Endothelial cell of hepatic sinusoid (primary cell): Measurements from ENCODE around the gene DLX4.

Experiments used
- in situ Hi-C: cut with HindIII; loops from 2 replicates; pipeline ENCODE4 v1.10.0; 2017; ENCODE audit warnings: low sequenced_read_pairs

The DLX4 gene

DNA sequence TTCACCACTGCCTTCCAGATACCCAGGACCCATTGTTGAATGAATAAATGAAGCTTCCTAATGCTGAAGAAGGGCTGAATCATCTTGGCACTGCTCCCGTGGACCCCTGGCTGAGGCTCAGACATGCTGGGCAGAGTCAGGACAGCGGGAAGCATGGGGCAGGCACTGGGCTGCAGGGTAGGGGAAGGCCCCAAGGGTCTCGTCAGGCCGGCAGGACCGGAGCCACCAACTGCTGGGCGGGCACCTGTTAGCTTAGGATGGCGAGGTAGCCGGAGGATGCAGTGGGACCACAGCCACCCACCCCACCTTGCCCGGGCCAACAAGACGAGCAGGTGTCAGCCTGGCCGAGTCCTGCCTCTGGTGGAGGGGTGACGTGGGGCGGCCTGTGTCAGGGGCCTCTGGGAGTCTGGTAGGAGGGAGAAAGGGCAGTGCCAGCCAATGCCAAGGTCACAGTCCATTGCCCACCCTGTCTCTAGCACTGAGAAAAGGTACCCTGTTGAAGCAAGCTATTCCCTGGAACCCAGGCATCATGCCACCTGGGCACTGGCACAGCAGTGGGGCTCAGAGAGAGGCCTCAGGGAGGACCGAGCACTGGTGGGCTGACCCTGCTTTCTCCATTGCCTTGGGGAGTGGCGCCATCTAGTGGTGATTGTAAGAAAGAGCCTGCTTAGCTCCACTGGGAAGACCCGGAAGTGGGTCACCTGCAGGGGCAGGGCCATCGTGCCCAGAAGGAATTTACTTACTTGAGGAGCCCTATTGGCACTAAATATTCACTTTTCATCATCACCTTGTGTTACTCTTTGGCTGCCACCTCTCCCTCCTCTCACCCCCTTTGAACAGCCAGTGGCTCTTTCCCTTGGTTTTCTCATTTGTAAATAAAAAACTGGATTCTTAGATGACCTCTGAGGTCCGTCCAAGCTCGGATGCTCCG, 29.0 kb downstream of the DLX4 start:
- in situ Hi-C loops: loop anchor here (5.0 kb wide), 2 partner anchors 41 to 96 kb away; no protein-coding TSS in a partner anchor

DNA sequence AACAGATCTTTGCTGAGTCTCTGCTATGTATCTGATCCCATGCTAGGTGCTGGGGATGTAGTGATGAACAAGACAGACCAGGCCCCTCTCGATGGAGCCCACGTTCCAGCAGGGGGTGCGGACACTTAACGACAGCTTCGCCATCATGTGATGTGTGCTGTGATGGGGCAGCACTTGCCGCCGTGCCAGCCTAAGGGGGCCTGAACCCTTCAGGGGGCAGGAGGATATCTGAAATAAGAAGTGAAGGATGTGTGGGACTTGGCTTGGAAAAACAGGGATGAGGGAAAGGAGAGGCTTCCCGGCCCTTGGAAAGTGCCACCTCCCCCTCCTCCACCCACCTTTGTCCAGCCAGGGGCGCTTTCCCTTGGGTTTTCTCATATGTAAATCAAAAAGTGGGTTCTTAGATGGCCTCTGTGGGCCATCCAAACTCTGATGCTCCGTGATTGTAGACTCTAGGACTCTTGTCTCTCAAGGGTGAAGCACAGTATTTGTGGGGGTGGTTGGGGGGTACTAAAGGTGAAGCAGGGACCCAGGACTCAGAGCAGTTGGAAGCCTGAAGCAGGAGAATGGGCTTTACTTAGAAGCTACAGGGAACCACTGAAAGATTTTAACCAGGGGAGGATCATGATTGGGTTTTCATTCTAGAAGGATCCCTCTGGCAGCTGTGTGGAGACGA, 30.0 kb downstream of the DLX4 start:
- in situ Hi-C loops: loop anchor here (5.0 kb wide), 2 partner anchors 42 to 97 kb away; no protein-coding TSS in a partner anchor

GRCh38 chr17:50003911-50004310, 34.9 kb downstream of the DLX4 start:
- in situ Hi-C loops: no loop called here

- in situ Hi-C loops: no loop called here
These were observed 40.3 kb downstream of the DLX4 start for GRCh38 chr17:50009282-50009681.

DNA sequence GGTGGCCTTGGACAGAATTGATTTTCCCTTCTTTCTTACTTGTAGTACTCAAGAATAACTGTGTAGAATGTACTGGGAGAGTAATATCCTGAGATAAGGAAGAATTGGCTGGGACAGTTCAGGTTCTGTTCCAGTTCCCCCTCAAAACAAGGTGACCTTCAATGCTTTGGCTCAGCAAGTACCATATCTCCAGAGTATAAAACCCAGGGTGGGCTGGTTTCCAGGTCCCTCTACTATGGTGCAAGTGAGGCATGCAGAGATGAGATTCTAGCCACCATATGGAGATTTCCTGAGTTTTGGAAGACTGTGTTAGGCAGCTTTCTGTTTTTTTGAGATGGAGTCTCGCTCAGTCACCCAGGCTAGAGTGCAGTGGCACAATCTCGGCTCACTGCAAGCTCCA, 44.1 kb downstream of the DLX4 start:
- in situ Hi-C loops: loop anchor here (10.0 kb wide), 1 partner anchor 62 kb away; no protein-coding TSS in a partner anchor

GRCh38 chr17:50014471-50015088, 45.6 kb downstream of the DLX4 start:
- in situ Hi-C loops: loop anchor here (10.0 kb wide), 1 partner anchor 60 kb away; no protein-coding TSS in a partner anchor

GRCh38 chr17:50015146-50015545, 46.2 kb downstream of the DLX4 start:
- in situ Hi-C loops: loop anchor here (10.0 kb wide), 1 partner anchor 60 kb away; no protein-coding TSS in a partner anchor

GRCh38 chr17:50018909-50019308, 49.9 kb downstream of the DLX4 start:
- in situ Hi-C loops: loop anchor here (10.0 kb wide), 1 partner anchor 56 kb away; no protein-coding TSS in a partner anchor

- in situ Hi-C loops: no loop called here
These were observed 52.0 kb downstream of the DLX4 start for GRCh38 chr17:50020841-50021599.

DNA sequence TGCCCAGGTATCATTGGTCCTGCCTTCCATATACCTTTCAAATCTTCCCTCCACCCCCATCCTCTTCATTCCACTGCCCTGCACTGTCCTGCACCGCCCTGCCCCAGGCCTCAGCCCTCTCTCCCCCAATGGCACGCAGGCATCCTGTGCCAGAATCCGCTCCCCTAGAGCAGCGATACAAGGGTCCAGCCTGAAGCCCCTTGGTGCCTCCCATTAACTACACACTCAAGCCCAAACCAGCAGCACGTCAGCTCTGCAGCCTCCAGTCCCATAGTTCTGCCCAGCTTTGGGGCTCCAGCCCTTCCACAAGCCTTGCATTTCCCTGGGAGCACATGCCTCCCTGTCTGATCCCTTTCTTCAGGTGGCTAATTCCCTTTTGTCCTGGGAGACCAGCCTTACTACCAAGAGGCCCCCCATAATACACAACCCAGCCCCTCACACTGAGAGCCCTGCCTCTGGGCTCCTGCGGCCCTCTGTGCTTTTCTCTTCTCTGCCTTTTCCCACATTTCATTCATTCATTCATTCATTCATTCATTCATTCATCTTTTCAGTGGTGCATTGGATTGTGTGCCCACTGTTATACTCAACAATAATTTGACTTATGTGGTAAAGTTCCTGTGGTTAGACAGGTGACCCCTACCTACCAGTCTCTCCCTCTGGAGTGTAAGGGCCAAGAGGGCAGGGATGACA, 52.8 kb downstream of the DLX4 start:
- in situ Hi-C loops: no loop called here

DNA sequence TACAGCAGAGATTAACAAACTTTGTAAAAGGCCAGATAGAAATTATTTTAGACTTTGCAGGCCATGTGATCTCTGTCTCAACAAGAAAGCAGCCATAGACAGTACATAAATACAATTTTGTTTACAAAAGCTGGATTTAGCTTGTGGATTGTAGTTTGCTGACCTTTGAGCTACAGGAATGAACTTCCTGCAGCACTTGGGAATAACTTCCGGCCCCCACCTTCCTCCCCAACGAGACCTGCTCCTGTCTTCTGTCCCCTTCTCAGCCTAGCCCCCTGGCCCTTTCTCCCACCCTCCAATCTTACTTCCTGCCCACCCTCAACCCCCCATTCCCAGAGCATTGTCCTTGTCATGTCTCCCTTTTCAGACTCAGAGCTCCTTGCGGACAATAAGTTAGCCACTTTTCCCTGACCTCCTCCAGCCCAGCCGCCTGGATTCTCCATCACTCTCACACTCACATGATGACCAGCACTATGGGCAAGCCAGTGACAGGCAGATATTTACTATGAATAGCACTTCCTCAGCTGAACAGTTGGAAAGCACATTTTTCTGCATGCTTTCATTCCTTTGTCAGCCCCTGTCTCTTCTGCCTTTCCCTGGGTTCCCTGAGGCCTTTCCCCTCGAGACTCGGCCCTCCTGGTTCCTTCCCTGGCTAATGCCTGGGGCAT, 53.6 kb downstream of the DLX4 start:
- in situ Hi-C loops: no loop called here

DNA sequence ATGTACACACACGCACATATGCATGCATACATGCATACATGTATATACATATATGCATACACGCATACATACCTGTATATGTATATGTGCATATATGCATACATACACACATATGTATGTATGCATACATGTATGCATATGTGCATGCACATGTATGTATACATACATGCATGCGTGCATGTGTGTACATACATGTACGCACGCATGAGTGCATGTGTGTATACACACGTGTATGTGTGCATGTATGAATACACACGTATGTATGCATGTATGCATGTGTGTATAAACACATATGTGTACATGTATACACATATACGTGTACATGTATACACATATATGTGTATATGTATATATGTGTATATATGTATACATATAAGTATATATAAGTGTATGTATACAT, 54.5 kb downstream of the DLX4 start:
- in situ Hi-C loops: no loop called here
